ENCODE measurements around the gene EHMT1.

The EHMT1 gene

DNA sequence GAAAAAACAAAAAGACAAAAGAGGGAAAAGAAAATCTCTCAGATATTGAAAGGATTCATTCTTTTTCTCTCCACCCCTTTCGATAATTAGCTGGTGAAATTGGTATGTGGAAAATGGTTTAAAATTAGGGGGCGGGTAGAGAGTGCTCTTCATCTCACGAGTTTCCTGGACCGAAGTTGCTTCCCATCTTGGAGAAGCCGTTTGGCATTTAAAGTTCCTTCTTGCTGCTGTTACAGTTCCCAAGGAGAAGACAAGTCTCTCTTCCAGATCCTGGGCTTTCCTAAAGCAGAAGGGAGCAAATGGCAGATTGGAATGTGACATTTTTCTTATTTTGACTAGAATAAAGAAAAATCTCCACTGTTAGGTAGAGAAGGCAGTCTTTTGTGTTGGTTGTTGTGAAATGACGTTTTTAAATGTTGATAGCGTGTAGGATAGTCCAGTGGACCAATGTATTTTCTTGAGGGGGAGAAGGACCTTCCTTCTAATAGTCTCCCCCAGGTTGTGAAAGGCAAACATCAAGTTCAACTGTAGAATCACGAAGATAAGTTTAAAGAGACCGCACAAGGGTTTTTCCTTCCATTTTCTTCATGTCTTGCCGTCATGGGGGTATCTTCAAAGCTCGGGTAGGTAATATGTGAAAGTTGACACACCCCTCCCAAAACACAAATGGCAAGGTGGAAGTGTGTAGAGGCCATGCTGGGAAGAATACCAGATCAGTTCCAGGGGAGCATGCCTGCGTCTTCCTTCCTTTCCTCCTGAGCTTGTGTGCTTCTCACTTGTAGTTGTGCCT lies 77.5 kb downstream of the EHMT1 start:
- DNase-seq, result no peak

DNA sequence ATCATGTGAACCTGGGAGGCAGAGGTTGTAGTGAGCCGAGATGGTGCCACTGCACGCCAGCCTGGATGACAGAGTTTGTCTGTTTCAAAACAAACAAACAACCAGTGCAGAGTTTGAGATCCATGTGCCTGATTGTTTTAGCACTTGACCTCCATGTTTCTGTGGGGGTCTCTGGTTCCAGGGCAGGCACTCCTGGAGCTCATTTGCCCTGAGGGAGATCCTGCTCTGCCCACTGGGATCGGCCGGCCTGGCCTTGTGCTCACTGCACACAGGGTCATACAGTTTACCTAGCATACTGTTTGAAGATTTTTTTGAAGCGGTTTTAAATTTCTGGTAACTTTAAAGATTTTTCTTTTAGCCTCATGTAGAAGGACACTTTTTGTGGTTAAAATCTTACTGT lies 78.4 kb downstream of the EHMT1 start:
- no peak for DNase-seq

DNA sequence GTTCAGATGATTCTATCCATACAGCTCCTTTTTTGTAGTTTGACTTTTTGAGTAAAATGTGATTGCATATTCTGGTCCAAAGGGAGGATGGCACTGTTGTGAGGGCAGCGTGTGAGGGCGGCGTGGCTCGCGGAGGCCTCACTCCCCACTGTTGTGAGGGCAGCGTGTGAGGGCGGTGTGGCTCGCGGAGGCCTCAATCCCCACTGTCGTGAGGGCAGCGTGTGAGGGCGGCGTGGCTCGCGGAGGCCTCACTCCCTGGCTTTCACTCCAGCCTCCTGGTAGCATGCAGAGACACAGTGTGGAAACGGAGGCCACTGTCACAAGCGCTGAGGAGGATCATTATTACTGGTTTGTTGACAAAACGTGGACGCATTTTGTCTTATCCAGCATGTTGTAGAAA lies 79.0 kb downstream of the EHMT1 start:
- no peak for DNase-seq

DNA sequence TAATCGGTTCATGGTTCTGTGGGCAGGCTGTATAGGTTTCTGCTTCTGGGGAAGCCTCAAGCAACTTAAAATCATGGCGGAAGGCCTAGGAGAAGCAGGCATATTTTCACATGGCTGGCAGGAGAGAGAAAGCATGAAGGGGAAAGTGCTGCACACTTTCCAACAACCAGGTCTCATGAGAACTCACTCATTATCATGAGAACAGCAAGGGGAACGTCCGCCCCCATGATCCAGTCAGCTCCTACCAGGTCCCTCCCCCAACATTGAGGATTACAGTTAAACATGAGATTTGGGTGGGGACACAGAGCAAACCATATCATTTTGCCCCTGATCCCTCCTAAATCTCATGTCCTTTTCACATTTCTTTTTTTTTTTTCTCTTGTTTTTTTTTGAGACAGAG lies 82.1 kb downstream of the EHMT1 start:
- no peak for DNase-seq

DNA sequence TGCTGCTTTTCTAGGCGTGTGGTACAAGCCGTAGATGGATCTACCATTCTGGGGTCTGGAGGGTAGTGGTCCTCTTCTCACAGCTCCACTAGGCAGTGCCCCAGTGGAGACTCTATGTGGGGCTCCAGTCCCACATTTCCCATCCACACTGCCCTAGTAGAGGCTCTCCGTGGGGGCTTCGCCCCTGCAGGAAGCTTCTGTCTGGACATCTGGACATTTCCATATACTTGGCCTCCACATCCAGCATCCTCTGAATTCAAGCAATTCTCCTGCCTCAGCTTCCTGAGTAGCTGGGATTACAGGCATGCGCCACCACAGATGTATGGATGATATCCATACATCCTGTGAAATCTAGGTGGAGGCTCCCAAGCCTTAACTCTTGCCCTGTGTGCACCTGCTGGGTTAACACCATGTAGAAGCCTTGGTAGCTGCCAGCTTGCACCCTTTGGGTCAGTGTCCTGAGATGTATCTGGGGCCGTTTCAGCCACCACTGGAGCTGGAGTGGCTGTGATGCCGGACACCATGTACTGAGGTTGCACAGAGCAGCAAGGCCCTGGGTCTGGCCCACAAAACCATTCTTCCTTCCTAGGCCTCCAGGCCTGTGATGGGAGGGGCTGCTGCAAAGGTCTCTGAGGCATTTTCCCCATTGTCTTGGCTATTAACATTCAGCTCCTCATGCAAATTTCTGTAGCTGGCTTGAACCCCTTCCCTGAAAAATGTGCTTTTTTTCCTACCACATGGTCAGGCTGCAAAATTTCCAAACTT lies 84.0 kb downstream of the EHMT1 start:
- no peak for DNase-seq

DNA sequence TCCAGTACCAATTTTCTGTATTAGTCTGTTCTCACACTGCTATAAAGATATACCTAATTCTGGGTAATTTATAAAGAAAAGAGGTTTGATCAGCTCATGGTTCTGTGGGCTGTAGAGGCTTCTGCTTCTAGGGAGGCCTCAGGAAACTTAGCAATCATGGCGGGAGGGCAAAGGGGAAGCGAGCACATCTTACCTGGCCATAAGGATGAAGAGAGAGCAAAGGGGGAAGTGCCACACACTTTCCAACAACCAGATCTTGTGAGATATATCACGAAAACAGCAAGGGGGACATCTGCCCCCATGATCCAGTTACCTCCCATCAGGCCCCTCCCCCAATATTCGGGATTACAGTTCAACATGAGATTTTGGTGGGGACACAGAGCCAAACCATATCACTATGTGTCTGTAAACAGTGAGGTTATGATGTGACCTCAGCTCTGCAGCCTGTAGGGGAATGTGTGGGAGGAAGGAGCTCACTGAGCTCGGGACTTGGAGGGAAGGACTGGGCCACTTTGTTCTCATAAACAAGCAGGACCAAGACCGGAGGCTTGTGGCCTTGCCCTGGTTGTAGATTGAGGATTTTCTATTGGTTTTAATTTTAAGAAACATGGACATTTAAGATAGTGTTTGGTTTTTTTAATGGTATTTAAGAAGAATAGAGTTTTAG lies 85.2 kb downstream of the EHMT1 start:
- DNase-seq, result no peak

DNA sequence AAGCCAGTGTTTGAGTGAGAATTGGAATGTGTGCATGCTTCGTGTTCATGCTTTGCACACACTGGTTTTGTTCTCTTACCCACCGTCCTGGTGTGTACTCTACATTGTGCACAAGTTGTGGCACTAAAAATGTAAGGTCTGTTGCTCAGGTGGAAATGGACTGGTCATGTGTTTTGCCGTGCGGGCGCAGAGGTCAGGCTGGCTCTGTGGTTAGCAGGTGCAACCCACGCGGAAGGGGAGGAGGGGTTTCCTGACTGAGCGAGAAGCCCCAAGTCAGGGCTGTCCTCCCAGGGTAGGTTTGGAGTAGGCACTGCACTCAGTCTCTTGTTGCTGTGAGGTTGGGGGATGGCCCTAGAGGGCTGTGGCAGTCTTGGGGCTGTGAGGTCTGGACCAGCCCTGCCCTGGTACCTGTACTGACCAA lies 86.6 kb downstream of the EHMT1 start:
- peak; percentile 45 for DNase-seq

DNA sequence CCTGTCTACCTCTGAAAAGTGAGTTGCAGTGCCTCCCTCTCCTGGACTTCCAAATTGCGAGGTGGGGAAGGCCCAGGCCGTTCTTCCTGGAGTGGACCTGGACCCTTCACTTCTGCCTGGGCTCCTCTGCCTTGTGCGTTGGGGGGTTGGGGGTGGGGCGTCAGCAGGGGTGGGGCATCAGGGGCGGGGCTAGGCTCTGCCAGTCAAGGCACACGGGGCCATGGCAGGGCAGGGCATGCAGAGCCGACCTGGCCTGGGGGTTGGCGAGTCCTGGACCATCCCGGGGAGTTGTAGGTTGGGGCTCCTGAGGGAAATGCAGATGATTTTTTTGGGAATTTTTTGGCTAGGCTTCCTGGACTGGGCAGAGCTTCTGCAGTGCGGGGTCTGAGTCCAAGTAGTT lies 87.1 kb downstream of the EHMT1 start:
- no peak for DNase-seq

DNA sequence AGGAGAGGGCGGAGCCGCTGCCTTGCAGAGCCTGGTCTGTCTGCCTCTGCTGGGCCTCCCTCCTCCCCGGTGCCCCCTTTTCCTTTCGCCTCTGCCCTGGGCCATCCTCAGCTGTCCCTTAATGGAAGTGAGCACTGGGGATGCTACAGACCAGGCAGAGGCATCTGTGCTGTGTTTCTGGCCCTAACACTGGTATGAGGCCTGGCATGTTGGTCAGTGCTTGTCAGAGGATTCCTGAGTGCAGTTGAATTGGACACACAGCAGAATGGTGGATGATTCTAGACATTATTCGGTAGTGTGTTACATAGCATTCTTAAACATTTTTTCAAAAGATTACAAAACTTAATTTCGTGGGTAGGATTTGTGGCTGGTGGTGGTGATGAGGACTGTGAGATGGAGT lies 88.6 kb downstream of the EHMT1 start:
- no peak for DNase-seq

DNA sequence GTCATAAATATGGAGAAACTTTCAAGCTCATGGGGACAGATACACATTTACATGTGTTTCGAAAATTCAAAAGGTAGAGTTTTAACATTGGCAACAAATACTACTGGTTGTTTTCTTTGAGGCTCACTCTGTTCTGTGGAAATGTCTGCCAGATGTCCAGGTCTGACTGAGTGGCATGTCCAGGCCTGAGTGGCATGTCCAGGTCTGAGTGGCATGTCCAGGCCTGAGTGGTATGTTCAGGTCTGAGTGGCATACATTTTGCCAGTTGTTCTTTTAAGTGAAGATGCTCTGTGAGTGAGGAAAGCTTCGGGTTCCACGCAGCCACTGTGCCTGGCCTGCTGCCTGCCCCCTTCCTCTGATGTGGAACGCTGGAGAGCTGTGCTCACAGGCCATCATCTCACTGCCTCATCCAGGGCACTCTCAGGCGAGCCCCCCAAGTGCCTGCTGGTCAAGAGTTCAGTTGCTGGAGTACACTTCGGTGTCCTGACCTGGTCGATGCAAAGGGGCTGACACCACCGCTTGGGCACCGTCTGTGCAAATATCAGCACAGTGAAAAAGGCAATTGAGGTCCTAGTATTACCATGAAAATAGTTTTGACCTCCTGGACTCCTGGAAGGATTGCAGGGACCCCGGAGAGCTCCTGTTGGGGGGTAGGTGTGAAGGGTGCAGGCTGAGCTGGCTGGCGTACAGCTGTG lies 89.9 kb downstream of the EHMT1 start:
- no peak for DNase-seq

DNA sequence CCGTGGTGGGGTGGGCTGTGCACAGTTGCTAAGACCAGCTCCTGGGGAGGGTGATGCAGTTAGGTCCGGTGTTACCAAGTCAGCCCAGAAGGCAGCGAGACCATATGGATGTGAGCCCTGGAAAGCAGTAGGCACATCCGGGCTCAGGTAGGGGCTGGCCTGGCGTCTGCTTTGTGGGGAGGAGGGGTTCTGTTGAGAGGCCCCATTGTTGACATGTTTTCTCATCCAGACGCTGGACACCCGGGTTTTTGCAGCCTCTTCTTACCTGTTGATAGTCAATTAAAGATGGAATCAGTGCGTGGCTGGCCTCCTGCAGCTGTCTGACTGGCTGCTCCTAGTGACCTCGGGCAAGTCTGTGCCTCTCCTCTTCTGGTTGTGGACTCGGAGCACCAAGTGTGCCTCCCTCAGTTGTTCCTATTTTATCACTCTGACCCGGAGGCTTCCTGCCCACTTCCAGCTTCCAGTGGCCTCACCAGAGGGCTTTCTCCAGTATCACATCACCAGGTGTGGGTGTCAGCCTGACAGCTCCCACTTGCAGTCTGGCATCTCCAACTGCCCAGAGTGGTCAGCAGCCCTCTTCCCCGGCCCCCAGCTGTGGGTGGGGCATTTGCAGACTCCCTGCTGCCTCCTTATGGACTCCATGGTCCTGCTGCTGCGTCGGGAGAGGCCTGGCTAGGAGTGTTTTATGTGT lies 90.8 kb downstream of the EHMT1 start:
- DNase-seq, result no peak

DNA sequence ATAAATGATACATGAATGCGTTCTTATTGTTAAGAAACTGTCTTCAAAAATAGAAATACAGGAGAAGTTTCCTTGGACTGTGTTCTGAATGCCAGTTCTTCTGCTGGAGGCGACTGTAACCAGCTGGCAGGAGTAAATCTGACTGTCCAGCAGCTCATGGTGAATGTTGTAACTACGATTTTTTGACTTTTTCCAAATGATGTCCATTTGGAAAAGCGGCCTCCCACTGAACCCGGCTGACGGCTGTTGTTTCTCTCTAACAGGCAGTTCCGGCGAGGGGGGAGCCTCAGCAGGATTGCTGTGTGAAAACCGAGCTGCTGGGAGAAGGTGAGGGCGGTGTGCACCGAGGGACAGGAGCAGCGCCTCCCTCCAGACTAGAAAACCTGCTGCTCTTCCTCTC lies 91.9 kb downstream of the EHMT1 start:
- no peak for DNase-seq

DNA sequence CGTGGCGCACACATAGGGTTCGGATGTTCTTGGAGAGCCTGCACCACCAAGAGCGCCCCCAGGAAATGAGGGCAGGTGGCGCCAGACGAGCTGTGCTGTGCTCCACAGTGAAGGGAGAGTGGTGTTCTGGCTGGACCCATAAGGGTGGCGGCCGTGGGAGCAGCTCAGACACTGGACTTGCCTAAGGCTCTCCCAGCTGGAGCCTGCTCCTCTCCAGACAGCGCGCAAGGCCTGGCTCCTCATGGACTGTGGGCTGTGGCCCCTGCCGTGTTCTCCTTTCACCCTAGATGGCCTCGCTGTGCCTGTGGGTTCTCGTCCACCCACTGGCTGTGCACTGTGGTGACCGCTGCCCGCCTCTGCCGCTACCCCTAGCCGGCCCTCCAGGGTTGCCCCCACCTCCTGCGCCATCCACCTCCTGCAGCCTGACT lies 92.9 kb downstream of the EHMT1 start:
- DNase-seq, result no peak

DNA sequence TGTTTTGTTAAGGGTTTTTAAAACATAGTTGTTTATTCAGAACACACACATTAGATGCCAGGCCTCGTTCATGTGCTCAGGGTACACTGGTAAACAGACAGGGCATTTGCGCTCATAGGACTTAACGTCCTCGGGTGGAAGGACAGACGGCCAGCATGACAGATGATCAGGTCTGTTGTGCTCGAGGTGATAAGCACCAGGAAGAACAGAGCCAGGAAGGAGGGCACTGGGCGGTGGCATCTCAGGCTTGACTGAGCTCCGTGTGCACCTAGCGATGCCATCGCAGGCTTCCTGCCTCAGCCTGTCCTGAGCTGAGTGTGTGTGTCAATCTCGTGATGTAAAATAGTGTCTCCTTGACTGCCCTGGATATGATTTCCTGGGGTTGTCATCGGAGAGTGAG lies 96.5 kb downstream of the EHMT1 start:
- no peak for DNase-seq

DNA sequence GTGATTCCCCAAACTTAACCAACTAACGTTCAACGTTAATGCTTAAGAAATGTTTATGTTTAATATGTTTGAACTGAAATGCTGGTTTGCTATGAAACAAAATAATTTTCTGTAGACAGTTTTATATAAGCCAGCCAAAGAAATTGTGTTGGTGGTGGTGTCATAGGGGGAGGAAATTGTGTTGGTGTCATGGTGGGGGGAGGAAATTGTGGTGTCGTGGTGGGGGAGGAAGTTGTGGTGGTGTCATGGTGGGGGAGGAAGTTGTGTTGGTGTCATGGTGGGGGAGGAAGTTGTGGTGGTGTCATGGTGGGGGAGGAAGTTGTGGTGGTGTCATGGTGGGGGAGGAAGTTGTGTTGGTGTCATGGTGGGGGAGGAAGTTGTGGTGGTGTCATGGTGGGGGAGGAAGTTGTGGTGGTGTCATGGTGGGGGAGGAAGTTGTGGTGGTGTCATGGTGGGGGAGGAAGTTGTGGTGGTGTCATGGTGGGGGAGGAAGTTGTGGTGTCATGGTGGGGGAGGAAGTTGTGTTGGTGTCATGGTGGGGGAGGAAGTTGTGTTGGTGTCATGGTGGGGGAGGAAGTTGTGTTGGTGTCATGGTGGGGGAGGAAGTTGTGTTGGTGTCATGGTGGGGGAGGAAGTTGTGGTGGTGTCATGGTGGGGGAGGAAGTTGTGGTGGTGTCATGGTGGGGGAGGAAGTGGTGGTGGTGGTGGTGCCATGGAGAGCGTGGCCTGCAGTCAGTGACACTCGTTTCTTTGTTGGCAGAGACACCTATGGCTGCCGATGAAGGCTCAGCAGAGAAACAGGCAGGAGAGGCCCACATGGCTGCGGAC lies 97.3 kb downstream of the EHMT1 start:
- peak; percentile 23 for DNase-seq

DNA sequence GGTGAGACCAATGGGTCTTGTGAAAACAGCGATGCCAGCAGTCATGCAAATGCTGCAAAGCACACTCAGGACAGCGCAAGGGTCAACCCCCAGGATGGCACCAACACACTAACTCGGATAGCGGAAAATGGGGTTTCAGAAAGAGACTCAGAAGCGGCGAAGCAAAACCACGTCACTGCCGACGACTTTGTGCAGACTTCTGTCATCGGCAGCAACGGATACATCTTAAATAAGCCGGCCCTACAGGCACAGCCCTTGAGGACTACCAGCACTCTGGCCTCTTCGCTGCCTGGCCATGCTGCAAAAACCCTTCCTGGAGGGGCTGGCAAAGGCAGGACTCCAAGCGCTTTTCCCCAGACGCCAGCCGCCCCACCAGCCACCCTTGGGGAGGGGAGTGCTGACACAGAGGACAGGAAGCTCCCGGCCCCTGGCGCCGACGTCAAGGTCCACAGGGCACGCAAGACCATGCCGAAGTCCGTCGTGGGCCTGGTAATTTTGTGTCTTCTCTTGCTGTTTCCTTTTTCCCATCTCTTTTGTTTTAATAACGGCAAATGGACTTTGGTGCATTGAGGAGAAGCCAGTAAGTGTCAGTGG lies 98.0 kb downstream of the EHMT1 start:
- no peak for DNase-seq

DNA sequence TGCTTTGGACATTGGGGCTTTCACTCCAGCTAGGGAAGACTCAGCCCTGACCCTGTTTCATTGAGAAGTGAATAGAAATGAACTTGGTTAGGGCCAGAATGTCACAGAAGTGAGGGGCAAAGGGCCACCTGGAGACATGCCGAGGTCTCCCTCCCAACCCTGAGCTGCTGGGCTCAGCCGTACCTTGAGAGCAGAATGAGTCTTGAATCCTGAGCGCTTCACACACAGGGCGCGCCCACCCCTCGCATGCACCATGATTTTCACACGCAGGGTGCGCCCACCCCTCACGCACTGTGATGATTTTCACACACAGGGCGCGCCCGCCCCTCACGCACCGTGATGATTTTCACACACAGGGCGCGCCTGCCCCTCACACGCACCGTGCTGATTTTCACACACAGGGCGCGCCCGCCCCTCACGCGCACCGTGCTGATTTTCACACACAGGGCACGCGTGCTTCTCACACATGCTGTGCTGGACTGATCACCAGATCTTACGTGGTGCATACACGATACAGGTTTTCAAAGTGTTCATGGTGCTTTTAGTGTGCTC lies 99.0 kb downstream of the EHMT1 start:
- no peak for DNase-seq

DNA sequence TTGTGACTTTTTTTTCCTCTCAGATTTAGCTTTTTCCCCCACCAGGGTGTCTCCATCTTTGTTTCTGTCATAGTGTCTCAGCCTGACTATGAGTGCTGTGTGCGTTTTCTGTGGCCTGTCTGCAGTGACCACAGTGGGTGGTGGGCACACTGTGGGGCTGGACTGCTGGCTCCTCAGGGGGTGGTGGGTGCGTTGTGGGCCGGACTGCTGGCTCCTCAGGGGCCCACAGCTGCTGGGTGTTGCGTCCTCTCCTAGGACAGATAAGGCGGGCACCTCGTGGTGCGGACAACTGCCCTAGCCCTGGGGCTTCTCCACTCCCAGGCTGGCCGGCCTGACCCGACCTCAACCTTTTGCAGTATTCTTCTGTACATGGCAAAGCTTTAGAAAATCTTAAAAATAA lies 100.4 kb downstream of the EHMT1 start:
- no peak for DNase-seq

DNA sequence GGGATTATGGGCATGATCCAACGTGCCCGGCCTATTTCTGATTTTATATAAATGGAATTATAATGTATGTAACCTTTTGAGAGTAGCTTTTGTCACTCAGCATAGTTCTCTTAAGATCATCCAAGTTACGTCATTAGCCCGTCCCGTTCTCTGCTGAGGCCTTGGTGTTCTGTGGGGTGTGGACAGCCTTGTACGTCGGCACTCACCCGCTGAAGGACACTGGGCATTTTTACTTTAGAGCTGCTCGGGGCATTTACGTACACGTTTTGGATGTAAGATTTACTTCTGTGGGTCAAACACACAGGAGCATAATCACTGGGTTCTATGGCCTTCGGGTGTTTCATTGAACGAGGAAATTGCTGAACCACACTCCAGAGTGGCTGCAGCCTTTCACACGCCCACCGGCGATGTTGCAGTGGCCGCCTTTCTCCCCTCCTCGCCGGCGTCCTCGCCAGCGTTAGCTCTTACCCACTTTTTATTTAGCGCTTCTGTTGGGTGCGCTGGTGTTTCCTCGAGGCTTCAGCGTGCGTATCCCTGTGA lies 101.8 kb downstream of the EHMT1 start:
- DNase-seq, result no peak

DNA sequence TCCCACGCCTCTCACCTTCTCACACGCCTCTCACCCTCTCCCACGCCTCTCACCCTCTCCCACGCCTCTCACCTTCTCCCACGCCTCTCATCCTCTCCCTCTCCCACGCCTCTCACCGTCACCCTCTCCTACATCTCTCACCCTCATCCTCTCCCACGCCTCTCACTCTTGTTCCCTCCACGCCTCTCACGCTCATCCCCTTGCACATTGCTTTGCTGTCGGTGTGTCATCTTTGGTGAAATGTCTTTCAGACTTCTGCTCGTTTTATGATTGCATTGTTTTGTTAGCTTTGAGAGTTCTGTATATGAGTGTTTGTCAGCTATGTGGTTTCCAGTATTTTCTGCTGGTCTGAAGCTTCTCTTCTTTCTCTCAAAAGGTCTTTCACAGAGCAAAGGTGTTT lies 102.7 kb downstream of the EHMT1 start:
- peak; percentile 34 for DNase-seq

DNA sequence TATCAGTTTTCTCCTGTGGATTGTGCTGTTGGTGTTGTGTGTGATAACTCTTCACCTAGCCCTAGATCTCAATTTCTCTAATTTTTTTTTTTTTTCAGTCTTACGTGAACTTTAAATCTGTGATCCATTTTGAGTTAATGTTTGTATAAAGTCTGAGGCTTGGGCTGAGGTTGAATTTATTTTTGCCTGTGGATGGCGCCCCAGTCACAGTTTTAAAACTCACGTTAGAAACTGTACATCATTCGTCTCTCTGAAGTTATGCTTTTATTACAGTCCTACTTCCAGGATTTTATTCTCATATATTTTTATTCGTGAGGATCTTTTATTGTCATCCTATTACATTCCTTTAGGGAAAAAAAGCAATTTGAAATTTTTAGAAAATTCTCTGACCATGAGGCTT lies 103.1 kb downstream of the EHMT1 start:
- DNase-seq, result no peak
